ENCODE data around the gene HAT1.

GRCh38 chr2:171880774-171881173 is 41.5 kb upstream of the HAT1 start:
- TF ChIP-seq EP300 (IDR thresholded peaks at IDR 0.05) (no peak), MAZ (IDR thresholded peaks at IDR 0.05; ENCODE audit: borderline replicate concordance, low read depth, low read length) (no peak)

Measured in A549 (cell line).